GM13977 (cell line): ENCODE measurements around the gene EPHA1.

Source experiments
- DNase-seq: peaks from one replicate; pipeline ENCODE4 v3.0.0; 2012; ENCODE audit warnings: low spot score
- CTCF ChIP-seq: IDR thresholded peaks from 2 replicates; pipeline ENCODE4 v1.5.1; 2012; ENCODE audit warnings: mild to moderate bottlenecking, control low read depth; ENCODE audit not compliant: insufficient read depth; ENCODE audit errors: extremely low read depth, missing control alignments
- in situ Hi-C: fragments of 300-500 bp; cut with MboI; formaldehyde crosslinking; loops from one replicate; pipeline ENCODE4 v1.12.0; 2022; ENCODE audit warnings: low sequenced_read_pairs, low pct_unique_long_range_greater_than_20kb, mixed read lengths, inconsistent platforms; ENCODE audit not compliant: unreplicated experiment

Gene EPHA1

GRCh38 chr7:143397710-143398530, 10.7 kb downstream of the EPHA1 start:
- TF ChIP-seq CTCF: no peak
- DNase-seq: no peak
- in situ Hi-C loops: no loop called here

DNA sequence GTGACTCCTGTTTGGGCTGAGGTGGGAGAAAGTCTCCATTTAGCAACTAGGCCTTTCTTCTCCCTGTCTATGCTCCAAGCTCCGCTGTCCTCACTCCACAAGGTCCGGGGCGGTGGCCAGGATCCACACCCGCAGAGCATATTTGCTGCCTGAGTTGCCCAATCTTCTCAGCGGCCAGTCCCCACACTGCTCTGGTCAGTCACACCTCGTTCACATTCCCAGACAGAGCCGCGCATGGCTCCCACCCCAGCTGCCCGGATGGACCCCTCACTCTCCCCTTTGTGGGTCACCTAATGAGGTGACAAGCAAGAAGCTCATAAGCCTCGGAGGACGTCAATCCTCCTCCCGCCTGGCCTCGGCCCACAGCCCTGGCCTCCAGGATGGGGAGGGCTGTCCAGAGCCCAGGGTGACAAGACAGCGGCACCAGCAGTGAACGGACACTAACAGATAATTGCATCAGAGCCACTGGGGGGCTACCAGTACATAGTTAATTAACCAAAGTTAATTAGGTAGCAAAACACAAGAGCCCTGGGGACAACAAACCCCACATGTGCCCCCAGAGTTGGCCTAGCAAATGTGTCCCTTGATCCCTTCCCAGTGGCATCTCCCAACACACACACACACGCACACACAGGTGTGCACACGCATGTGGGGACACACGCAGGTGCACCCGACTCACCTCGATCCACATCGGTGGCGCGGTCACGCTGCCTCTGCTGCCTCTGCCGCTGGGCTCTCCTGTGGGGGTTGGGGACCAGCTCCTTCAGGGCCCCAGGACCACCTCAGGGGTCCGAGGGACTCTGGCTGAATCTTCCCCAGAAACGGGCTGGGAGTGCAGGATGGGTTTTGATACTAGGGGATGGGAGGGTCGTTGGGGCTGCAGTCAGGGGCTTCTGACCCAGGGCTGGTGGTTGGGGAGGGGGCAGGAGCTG, 11.8 kb downstream of the EPHA1 start:
- in situ Hi-C loops: no loop called here
- no peak for DNase-seq
- no peak for TF ChIP-seq CTCF

DNA sequence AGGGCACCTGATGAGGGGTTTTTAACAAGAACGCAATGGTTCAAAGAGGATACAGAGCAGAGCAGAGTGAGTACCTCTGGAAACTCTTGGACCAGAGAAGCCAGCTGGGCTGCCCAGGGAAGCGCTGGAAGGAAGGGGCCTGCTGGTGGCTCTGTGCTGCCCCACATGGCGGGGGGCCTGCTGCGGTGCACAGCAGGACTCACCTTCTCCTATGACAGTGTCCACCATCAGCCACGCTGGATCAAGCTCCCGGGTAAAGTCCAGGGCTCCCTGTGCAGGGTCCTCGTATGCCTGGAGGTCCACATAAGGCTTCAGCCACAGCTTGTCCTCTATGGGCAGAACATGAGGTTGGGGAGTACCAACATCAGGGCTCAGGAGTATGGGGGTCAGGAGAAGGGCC, 12.5 kb downstream of the EPHA1 start:
- DNase-seq: no peak
- in situ Hi-C loops: no loop called here
- TF ChIP-seq CTCF: no peak

DNA sequence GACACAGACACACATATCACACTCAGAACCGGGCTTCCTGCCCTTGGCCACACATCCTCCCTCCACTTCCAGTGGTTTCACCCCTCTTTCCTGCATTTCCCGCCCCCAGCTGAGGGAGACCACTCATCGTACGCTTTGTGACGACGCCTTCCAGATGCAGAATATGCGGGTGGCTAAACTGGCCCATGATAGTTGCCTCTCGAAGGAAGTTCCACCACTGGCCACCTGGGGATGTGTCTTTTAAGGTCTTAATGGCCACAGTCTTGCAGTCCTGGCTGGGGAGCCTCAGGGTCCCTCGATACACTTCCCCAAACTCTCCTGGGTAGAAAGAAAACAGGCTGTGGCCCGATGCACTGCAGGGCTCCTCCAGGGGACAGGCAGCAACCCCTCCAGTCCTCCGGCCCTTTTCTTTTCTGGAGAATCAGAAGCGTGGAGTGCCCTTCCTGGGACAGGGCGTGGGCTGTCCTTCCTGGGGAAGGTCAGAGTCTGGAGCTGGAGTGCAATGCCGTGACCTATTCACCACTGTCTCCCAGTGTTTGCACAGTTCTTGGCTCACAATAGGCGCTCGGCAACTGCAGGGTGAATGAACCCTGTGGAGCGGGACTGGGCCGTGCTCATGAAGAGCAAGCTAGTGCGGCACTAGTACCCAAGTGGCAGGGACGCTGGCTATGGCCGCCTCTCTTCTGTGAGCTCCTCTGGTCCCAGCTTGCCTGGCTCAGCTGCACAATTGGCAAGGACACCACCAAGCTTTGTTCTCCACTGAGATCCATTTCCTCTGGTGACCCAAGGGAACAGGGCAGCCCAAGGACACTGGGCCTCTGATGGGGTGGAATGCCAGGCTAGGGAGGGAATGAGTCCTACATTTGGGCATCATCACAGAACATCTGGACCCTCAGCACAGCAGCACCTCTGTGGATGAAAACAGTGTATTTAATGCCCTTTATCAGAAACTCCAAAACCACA, 13.2 kb downstream of the EPHA1 start:
- DNase-seq: no peak
- TF ChIP-seq CTCF: no peak
- in situ Hi-C loops: no loop called here

DNA sequence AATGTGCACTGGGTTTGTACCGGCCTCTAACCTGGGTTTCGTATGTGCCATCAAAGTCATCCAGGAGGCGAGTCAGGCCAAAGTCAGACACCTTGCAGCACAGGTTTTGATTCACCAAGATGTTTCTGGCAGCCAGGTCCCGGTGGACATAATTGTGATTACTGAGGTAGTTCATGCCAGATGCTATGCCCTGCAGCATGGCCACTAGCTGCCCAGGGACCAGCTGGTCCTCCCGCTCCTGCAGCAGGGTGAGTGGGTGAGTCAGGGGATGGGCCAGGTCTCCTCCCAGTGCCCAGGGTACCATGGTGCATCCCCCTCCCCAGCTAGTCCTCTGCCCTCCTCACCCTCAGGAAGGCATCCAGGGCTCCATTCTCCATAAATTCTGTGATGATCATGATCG, 13.9 kb downstream of the EPHA1 start:
- in situ Hi-C loops: no loop called here

More for the DNA sequence above, 13.9 kb downstream of the EPHA1 start:
- TF ChIP-seq CTCF: no peak
- DNase-seq: no peak
